DOHH2 (cell line): ENCODE data around the gene IKBKG.
"Not testable (repeated sequence)": the region's sequence is repeated elsewhere in the genome, so short reads cannot be mapped to it uniquely, and the experiment has no call there.

Experiments
- EZH2phosphoT487 ChIP-seq: fragments of 200-600 bp; sonication (generic); IDR thresholded peaks from 2 replicates; pipeline ENCODE4 v1.6.1; 2017; ENCODE audit warnings: borderline replicate concordance, mild to moderate bottlenecking, antibody characterized with exemption, low read length, moderate library complexity, mixed read lengths
- TF ChIP-seq, protein P1 (sequence below): fragments of 200-600 bp; sonication (generic); IDR thresholded peaks from one replicate; pipeline ENCODE4 v1.5.1; 2014; ENCODE audit warnings: antibody characterized with exemption, mild to moderate bottlenecking, low read depth, low read length; ENCODE audit not compliant: poor library complexity, severe bottlenecking

DNA sequence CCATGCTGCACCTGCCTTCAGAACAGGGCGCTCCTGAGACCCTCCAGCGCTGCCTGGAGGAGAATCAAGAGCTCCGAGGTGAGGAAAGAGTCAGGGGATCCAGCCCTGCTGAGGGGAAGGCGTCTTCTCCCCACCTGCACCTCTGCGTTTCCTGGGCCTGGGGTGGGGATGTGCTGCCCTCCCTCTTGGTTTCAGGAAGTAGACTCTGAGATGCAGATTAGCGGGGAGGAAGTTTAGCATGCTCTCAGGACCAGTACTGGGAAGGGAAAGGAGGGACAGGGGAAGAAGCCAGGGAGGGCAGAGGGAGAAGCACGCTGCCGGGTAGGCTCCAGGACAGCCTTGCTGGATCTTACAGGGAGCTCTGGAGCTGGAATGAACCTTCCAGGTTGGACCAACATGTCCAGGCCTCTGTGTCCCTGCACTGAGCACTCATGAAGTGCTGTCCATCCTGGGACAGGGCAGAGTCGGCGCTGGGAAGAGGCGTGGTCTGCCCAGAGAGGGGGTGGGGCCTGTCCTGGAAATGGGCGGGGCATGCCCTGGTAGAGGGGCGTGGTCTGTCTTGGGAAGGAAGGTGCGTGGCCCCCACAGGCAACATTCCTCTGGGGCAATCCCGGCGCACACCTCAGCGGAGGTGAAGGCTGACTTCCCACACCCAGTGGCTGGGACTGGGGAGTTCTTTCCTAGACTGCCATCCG lies 4.8 kb downstream of the IKBKG start:
- TF ChIP-seq, protein P1, sequence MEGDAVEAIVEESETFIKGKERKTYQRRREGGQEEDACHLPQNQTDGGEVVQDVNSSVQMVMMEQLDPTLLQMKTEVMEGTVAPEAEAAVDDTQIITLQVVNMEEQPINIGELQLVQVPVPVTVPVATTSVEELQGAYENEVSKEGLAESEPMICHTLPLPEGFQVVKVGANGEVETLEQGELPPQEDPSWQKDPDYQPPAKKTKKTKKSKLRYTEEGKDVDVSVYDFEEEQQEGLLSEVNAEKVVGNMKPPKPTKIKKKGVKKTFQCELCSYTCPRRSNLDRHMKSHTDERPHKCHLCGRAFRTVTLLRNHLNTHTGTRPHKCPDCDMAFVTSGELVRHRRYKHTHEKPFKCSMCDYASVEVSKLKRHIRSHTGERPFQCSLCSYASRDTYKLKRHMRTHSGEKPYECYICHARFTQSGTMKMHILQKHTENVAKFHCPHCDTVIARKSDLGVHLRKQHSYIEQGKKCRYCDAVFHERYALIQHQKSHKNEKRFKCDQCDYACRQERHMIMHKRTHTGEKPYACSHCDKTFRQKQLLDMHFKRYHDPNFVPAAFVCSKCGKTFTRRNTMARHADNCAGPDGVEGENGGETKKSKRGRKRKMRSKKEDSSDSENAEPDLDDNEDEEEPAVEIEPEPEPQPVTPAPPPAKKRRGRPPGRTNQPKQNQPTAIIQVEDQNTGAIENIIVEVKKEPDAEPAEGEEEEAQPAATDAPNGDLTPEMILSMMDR, result not testable (repeated sequence)
- not testable (repeated sequence) for TF ChIP-seq EZH2phosphoT487
